Adipocyte (in vitro differentiated cells): ENCODE data around the gene NAALAD2.
A peak's percentile ranks its signal among the peaks of the same experiment; 100 is the strongest.
"Not testable (repeated sequence)": the region's sequence is repeated elsewhere in the genome, so short reads cannot be mapped to it uniquely, and the experiment has no call there.

ENCODE experiments used
- DNase-seq: peaks from one replicate; pipeline ENCODE4 v3.0.0-alpha.2; 2015; ENCODE audit warnings: low read depth
- H3K27me3 ChIP-seq: replicated peaks from 2 replicates; pipeline ENCODE4 v1.7.0; 2013; ENCODE audit warnings: mild to moderate bottlenecking, low read length, moderate library complexity; ENCODE audit not compliant: control insufficient read depth, insufficient read depth
- H3K36me3 ChIP-seq: 2 replicates; pipeline ENCODE4 v1.7.0; 2013; ENCODE audit warnings: low read length, mild to moderate bottlenecking, moderate library complexity; ENCODE audit not compliant: control insufficient read depth, insufficient read depth, severe bottlenecking
- H3K4me1 ChIP-seq: 2 replicates; pipeline ENCODE4 v1.7.0; 2013; ENCODE audit warnings: mild to moderate bottlenecking, low read length, moderate library complexity; ENCODE audit not compliant: control insufficient read depth, insufficient read depth
- H3K4me3 ChIP-seq: 2 replicates; pipeline ENCODE4 v1.7.0; 2013; ENCODE audit warnings: mild to moderate bottlenecking, low read length, moderate library complexity
- H3K9ac ChIP-seq: 2 replicates; pipeline ENCODE4 v1.7.0; 2013; ENCODE audit warnings: mild to moderate bottlenecking, low read length, moderate library complexity
- H3K9me3 ChIP-seq: 2 replicates; pipeline ENCODE4 v1.7.0; 2013; ENCODE audit warnings: mild to moderate bottlenecking, low read length, moderate library complexity; ENCODE audit not compliant: control insufficient read depth

The NAALAD2 gene

GRCh38 chr11:90134478-90135003, at the start of gene NAALAD2:
Gene NAALAD2, plus strand, starts transcription at chr11:90134663. Its CDS starts 96 bp downstream, at chr11:90134759.
- H3K9ac ChIP-seq, result peak within 1 kb of the TSS; percentile 70
- peaks cover 6% of the 10 kb centered on the region for H3K4me1 ChIP-seq
- H3K36me3 ChIP-seq, result no peaks in the 10 kb centered on the region
- H3K27me3 ChIP-seq, result peaks cover 5% of the 10 kb centered on the region
- peak within 1 kb of the TSS; percentile 87 for H3K4me3 ChIP-seq
- DNase-seq, result peak; percentile 68
- no peaks in the 10 kb centered on the region for H3K9me3 ChIP-seq

GRCh38 chr11:90085650-90086049, 48.8 kb upstream of the NAALAD2 start, which contains the start of gene UBTFL1:
Gene UBTFL1, plus strand, starts transcription at chr11:90085950. Its CDS starts 0 bp downstream, at chr11:90085950.
- DNase-seq, H3K27me3 ChIP-seq: not testable (repeated sequence)

GRCh38 chr11:90088731-90089130, 45.7 kb upstream of the NAALAD2 start:
- not testable (repeated sequence) for H3K4me1 ChIP-seq, DNase-seq, H3K9ac ChIP-seq, H3K4me3 ChIP-seq, H3K36me3 ChIP-seq, H3K9me3 ChIP-seq, H3K27me3 ChIP-seq

More at GRCh38 chr11:90085650-90086049, 48.8 kb upstream of the NAALAD2 start, which contains the start of gene UBTFL1:
- H3K4me1 ChIP-seq, H3K36me3 ChIP-seq, H3K9ac ChIP-seq, H3K9me3 ChIP-seq, H3K4me3 ChIP-seq: not testable (repeated sequence)

GRCh38 chr11:90095230-90095924, 39.1 kb upstream of the NAALAD2 start:
- H3K9me3 ChIP-seq, DNase-seq, H3K4me3 ChIP-seq, H3K27me3 ChIP-seq, H3K36me3 ChIP-seq, H3K9ac ChIP-seq, H3K4me1 ChIP-seq: not testable (repeated sequence)

- H3K4me1 ChIP-seq, H3K9ac ChIP-seq, H3K27me3 ChIP-seq, H3K36me3 ChIP-seq, DNase-seq, H3K4me3 ChIP-seq, H3K9me3 ChIP-seq: not testable (repeated sequence)
Observed at GRCh38 chr11:90098261-90098660, 36.2 kb upstream of the NAALAD2 start.

GRCh38 chr11:90100431-90100830, 34.0 kb upstream of the NAALAD2 start:
- no peaks in the 10 kb centered on the region for H3K27me3 ChIP-seq
- H3K9ac ChIP-seq, result no peak overlapping the region
- no peak for DNase-seq
- no peaks in the 10 kb centered on the region for H3K36me3 ChIP-seq
- H3K9me3 ChIP-seq, result peaks cover 1% of the 10 kb centered on the region
- no peaks in the 10 kb centered on the region for H3K4me1 ChIP-seq
- no peak overlapping the region for H3K4me3 ChIP-seq

GRCh38 chr11:90113541-90113940, 20.9 kb upstream of the NAALAD2 start:
- Histone ChIP-seq H3K4me3 (no peak overlapping the region), H3K9me3 (no peaks in the 10 kb centered on the region), H3K9ac (no peak overlapping the region), H3K36me3 (no peaks in the 10 kb centered on the region), H3K27me3 (no peaks in the 10 kb centered on the region), H3K4me1 (no peaks in the 10 kb centered on the region)
- peak; percentile 22 for DNase-seq

GRCh38 chr11:90120191-90120590, 14.3 kb upstream of the NAALAD2 start:
- H3K9ac ChIP-seq, result no peak overlapping the region
- H3K27me3 ChIP-seq, result no peaks in the 10 kb centered on the region
- H3K4me3 ChIP-seq, result no peak overlapping the region
- DNase-seq, result no peak
- no peaks in the 10 kb centered on the region for H3K4me1 ChIP-seq
- H3K36me3 ChIP-seq, result no peaks in the 10 kb centered on the region
- no peaks in the 10 kb centered on the region for H3K9me3 ChIP-seq

GRCh38 chr11:90124371-90124770, 10.1 kb upstream of the NAALAD2 start:
- Histone ChIP-seq H3K9ac (no peak overlapping the region), H3K27me3 (no peaks in the 10 kb centered on the region), H3K4me3 (no peak overlapping the region), H3K9me3 (no peaks in the 10 kb centered on the region), H3K36me3 (no peaks in the 10 kb centered on the region), H3K4me1 (no peaks in the 10 kb centered on the region)
- DNase-seq, result no peak

GRCh38 chr11:90124946-90125345, 9.5 kb upstream of the NAALAD2 start:
- Histone ChIP-seq H3K9me3 (no peaks in the 10 kb centered on the region), H3K36me3 (no peaks in the 10 kb centered on the region), H3K4me1 (no peaks in the 10 kb centered on the region), H3K27me3 (no peaks in the 10 kb centered on the region), H3K9ac (no peak overlapping the region), H3K4me3 (no peak overlapping the region)
- no peak for DNase-seq

- Histone ChIP-seq H3K4me1 (peaks cover 6% of the 10 kb centered on the region), H3K9ac (peak overlapping the region; percentile 70), H3K27me3 (peaks cover 5% of the 10 kb centered on the region), H3K9me3 (no peaks in the 10 kb centered on the region), H3K4me3 (peak overlapping the region; percentile 87), H3K36me3 (no peaks in the 10 kb centered on the region)
- DNase-seq, result no peak
Observed at GRCh38 chr11:90133560-90134477, 644 bp upstream of the NAALAD2 start.
